ENCODE results near the gene CBLB.
"Not testable (repeated sequence)": the region's sequence is repeated elsewhere in the genome, so short reads cannot be mapped to it uniquely, and the experiment has no call there.

CBLB gene

DNA sequence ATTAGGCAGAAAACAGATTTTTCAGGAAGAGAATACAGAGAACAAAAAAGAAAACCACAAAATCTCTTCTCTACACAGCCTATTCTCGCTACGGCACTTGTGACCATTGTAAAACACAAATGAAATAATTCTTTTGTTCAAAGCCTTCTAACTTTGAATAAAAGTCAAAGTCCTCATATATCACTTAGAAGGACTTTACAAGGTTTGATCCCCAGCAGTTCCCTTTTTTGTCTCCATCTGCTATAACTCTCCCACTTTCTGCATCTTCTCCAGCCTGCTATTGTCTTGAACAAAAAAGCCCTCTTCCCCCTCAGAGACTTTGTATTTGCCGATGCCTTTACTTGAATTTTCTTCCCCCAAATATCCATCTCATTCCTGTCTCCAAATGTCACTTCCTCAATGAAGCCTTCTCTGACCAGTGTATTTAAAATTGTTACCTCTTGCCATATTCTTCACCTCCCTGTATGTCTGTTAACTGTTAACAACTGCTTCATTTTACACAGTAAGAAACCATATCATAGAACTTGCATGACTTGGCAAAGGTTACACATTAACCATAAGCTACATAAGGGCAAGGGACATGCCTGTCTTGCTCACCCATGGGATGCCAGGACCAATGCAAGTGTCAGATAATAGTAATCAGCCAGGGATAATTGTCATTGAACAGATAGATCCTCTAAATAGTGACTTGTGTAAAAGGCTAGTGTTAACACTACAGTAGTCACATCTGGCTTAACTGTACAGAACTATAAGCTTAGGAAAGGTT is 122.4 kb downstream of the CBLB start:
- DNase-seq = no peak

DNA sequence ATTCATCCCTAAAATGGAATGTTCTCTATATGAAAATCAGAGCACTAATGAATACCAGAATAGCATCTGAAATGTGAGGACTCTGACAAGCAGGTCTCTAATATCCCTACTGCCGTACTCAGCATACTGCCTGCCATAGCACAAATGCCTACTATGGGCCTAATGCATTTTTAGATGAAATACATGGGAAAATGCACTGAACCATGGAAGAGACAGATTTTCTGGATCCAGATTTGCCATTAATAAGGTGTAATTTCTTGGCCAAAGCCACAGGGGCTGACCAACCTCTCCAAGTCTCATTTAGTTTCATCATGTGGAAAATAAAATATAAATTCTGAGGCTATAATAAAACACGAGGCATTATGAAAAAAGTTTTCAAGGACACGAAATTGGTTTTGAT is 123.8 kb downstream of the CBLB start:
- no peak for DNase-seq

DNA sequence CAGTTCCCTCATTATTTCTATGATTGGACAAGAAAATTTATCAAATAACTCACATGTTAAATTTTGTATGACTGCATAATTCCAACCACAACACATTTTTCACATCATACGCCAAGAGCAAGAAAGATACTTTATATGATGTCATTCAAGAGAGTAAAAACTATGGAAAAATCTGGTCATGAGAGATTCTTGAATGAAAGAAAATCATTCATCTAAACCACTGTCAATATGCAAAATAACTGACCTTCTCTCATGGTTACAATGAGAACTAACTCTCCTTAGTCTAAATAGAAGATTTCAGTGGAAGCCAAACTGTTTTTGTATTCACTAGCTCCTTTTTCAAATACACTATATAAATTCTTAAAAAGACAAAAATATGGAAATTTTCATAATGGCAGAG is 124.6 kb downstream of the CBLB start:
- DNase-seq = no peak

DNA sequence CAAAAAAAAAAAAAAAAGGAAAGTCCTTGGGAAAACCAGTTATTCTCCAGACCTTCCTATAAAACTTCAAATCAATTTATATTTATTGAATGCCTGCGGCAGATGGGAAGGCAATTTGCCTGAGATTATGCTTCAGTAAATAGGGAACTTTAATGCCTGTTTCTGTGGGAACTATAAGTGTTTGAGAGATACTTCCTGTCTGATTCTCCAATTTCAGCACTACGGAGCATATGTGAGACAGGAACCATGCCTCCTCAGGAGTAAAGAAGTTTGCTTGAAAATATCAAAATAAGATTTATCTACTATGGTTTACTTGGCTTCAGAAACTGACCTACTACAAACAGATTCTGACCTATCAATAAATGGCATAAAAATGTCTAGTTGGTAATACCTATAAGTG is 135.5 kb downstream of the CBLB start:
- DNase-seq = no peak

DNA sequence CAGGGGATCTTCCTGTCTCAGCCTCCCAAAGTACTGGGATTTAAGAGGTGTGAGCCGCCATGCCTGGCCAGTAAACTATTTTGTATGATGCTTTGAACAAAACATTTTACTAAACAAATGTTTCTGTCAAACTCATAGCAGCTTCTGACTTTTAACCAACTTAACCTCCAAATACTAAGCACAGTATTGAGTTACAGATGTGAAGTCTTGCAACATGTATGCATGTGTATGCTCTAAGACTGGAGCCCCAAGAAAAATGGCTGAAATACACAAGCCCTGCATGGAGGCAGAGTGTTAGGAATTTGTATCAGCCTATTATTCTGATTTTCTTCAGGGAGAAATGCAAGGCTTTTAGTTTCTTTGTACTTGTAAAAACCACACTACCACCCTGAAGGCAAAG is 137.1 kb downstream of the CBLB start:
- no peak for DNase-seq

DNA sequence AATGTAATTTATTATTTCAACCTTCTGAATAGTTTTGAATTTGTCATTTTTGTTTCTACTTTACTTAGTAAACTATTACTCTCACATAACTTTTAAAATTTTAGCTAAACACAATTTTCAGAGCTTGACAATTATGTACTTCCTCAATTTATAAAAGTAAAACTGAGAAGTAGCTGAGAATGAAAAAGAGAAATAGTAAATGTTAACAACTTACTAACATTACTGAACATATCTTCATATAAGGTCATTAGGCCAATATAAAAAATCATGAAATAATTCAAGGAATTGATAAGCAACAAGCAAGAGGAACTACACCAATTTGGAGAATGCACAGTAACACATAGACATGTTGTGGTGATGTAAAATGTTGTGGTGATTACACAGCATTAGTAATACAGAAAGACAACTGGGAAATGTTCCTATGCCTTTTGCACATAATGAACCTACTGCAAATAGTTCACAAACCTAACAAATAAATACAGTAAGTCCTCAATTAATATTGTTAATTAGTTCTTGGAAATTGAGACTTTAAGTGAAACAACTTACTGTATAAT is 137.9 kb downstream of the CBLB start:
- DNase-seq = no peak

DNA sequence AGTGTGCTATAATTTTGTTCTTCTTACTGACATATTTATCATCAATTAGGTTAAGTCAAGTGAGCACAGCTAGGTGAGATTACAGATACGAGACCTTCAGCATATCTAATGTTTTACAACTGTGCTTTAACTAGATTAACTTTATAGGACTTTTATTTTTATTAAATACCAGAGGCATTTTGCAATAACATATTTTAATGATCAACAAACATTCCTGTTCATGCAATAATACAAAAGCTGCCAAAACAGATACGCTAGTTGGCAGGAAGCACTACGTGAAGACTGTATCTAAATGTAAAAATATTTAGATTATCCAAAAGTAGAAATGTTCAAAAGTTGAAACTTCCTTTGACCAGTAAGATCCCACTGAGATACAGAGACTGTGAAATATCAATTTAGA is 139.1 kb downstream of the CBLB start:
- no peak for DNase-seq

DNA sequence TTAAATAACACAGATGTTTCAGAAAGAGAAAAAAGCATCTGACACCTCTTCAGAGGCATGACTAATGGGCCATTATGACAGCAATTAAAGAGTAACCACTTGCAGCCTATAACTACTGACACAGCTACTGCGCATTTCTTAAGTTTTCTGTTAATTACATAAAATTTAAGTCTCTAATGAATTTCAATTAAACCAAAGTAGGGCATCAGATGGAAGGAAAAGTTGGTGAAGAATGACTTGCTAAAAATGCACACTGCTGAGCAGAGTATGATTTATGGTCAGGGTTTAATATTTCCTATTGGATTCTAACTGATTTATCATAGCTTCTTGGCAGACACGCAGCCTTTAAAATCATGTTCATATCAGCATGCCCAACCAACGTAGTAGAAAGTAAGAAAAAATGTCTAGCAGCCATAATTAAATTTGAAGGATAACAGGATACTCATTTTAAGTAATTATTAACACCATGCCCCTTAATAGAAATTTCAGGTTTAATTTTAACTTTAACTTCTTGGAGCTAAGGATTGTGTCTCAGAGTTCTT is 140.0 kb downstream of the CBLB start:
- DNase-seq = no peak

DNA sequence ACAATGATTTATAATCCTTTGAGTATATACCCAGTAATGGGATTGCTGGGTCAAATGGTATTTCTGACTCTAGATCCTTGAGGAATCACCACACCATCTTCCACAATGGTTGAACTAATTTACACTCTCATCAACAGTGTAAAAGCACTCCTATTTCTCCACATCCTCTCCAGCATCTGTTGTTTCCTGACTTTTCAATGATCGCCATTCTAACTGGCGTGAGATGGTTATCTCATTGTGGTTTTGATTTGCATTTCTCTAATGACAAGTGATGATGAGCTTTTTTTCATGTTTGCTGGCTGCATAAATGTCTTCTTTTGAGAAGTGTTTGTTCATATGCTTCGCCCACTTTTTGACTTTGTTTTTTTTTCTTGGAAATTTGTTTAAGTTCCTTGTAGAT is 141.8 kb downstream of the CBLB start:
- not testable (repeated sequence) for DNase-seq

DNA sequence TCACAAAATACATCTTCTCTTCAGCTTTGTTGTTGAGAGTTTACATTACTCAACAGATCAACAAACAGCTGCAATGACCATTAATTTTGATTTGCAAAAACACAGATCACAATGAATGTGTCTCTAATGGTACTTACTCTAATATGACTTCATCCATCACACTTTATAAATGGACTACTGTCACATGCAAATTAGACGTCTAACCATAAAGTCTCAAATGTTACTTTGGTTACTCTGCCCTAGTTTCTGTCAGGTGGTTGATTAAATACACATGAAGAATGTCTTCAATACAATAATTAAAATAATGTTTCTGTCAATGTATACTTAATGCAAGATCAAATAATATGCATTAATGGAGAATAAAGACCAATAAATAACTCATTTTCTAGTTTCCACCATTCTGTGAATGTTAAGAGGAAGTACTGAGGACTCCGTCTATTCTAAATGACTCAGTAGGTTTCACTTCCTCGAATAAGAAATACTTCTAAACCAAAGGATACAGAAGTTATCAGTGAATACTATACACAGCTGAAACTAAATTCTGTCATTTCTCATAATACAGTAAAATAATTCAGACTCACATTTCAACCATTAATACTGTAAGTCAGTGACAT is 145.8 kb downstream of the CBLB start:
- no peak for DNase-seq

DNA sequence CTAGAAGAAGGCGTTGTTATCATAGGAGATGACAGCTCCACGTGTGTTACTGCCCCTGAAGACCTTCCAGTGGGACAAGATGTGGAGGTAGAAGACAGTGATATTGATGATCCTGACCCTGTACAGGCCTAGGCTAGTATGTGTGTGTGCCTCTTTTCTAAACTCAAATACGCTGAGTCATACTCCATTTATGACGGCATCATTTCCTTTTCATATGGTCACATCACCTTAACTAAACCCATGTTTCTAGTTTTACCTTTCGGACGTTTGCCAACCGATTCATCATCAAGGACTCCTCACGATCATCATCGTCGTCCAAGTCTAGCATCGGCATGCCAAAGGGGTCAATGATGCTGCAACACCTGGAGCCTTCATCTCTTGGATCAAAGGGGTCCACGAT is 149.0 kb downstream of the CBLB start:
- no peak for DNase-seq

DNA sequence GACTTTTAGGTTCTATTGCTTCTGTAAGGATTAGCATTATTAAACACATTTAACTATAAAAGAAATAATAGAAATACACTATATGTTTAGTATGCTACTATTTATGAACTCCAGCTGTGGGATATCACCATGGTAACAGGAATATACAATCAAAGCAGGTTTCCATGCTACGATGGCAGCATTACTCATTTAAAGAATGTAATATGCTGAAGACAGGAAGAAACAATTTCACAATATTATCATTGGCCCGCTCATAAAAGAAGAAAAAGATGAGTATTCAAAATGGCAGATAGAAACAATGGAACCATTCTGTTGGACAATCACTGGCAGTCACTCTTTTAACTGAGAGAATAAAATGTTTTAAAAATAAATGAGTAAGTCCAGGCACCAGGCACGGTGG is 153.4 kb downstream of the CBLB start:
- no peak for DNase-seq

DNA sequence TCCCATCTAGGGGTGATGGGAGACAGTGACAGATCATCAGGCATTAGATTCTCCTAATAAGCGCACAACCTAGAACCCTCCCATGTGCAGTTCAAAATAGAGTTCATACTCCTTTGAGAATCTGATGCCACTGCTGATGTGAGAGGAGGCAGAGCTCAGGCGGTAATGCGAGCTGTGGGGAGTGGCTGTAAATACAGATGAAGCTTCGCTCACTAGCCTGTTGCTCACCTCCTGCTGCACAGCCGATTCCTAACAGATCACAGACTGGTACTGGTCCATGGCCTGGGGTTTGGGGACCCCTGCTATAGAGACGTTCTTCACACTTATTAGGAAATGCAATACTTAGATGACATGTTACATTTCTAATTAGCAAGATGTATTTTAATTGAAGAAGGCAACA is 154.4 kb downstream of the CBLB start:
- DNase-seq = no peak

DNA sequence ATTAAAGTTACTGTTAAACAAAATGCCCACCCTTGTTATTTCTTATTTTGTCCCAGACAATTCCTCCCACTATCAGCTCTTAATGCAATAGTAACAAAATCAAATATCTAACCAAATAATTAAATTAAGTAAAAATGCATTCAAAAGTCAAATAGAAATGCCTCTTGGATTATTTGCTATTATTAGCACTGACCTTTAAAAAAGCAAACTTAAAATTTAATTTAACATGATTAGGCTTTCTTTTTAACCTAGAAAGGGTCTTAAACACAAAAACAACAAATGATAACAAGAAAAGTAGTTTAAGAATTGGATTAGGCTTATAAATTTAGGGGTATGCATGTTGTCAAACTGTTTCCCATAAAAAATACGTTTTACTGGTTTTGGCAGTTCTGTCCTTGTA is 159.8 kb downstream of the CBLB start:
- no peak for DNase-seq

DNA sequence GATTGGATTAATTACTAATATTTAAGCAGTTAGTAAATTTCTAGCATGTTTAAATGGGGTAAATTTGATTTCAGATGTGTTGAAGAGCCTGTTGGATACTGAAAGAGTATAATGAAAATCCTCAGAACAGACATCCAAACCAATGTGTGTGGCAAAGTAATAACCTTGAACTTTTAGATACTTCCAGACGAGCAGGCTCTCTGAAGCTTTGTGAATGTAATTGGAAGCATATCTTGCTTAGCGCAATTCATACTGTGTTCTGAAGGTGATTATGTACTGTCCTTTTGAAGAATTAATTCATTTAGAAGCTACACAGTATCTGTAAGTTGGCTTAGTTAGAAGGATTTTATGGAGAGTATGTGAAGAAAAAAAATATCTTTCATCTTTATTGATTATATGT is 161.8 kb downstream of the CBLB start:
- no peak for DNase-seq

DNA sequence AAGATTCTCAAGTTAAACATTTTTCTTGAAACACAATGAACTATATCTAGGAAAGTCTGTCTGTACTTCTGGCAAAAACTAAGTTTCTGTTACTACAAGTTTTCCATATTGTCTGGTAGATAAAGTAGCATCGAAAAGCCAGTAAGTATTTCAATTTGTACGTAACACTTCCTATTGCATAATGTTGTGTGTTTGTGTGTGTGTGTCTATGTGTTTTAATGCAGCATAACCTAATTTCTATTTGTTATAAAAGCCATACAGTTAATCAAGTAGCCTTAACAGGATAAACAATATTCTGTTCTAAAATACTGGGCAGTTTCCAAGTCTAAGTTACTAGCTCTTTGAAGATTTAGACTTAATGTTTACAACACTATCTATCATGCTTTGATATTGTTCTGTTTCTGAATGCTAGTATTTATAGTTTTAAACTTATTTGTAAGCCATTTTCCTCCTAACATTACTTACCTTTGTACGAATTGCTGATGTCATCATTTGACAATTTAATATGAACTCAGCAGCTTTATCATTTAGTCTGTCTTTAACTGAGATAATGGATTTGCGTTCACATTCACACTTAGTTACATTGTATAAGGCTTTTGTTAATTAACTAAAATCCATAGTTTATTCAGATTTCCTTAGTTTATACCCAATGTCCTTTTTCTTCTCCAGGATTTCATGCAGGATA is 163.9 kb downstream of the CBLB start:
- no peak for DNase-seq

DNA sequence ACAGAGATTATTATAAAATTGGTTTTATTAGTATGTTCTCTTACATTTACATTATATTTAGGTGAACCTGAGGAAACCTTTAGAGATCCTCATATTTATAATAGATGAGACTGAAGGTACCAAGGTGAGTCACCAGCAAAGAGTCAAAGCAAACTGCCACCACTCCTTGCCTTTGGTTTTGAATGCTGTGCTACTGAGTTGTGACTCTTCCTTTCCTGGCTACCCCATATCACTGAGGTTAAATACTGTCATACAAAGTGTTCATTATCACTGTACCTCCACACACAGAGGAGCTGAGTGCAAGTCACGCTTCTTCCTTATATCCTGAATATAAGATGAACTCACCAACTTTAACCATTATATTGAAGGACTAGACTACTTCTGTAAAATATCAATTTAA is 168.2 kb downstream of the CBLB start:
- no peak for DNase-seq

DNA sequence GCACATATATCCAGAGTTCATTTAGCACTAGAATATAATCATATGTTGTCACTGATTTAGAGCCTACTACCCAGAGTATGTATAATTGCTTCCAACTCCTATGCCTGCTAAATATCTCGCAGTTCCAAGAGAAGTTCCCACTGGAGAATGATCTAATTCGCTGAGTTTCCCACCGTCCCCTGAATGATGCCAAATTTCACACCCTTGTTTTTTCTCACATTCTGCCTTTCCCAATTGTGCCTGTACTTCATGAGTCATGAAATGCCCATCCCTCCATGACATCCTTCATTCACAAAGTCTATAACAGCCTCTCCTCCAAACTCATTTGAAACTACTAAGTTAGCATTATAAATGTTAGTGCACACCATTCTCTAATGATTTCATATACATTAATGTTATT is 177.2 kb downstream of the CBLB start:
- no peak for DNase-seq

DNA sequence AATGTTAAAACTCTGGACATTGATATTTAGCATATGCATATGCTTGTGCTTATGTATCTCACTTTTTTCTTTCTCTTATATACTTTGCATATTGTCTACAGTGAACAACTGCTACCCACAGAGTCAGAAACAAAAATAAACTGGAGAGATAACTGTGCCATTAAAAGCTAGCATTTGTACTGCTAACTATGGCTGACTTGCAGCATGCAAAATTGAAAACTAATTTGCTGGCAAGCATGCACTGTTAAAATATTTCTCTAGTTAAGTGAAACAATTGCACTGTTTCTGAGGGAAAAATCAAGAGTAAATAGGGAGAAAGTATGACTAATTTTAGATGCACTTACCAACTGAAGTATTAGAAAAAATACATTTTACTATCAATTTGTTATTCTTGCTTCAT is 177.8 kb downstream of the CBLB start:
- DNase-seq = no peak

DNA sequence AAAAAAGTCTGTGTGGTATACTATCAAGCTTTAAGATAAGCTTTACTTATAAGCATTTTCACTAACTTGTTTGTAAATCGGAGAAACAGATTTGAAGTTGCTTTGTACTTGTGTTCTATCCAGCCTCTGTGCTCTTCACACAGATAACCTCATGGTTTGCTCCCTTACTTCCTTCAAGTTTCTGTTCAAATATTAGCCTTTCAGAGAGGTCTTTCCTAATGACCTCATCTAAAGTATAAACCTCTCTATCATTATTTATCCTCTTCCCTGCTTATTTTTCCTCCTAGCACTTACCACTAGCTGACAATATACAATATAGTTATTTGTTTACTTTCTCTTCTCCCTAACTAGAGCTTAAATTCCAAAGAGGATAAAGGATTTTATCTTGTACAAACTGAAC is 180.0 kb downstream of the CBLB start:
- no peak for DNase-seq

DNA sequence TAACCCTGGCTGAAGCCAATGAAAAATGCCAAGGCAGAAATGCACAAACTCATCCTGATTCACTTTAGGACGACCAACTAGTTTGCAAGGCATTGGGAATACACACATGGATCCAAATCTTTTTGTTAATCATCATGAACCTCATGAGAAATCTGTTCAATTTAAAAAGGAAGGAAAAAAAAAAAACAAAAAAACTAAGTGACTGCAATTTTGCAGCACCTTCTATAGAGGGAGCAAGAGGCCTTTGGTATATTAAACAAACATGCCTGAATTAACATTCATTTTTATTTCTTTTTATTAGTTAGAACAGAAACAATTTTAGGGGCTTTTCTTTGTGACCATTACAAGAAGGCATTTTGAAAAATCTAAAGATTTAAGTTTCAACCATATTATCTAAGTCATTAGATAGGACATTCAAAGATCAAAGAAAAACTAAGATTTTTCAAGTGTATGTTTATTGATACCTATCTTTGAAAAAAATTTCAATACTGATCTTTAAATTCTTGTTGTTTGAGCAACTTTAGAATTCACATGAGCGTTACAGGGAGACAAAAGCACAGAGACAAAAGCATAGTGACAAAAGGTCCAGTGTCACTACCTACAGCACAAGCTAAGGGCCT is 182.4 kb downstream of the CBLB start:
- no peak for DNase-seq

DNA sequence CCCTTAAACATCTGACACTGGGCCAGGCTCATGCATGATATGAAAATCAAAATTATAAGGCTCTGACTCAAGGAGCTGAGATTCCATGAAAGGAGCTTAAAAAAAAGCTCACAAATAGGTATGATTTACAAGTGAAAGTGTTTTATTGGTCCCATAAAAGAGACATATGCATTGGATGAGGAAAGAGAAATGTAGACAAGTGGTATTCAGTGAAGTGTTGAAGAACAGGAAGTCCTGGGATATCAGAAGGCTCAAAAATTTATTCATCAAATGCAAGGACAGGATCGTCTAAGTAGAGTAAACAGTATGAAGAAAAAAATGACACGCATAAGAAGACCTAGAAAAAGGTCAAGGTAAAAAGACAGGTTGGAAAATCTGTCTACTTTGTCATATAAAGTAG is 188.9 kb downstream of the CBLB start:
- no peak for DNase-seq

DNA sequence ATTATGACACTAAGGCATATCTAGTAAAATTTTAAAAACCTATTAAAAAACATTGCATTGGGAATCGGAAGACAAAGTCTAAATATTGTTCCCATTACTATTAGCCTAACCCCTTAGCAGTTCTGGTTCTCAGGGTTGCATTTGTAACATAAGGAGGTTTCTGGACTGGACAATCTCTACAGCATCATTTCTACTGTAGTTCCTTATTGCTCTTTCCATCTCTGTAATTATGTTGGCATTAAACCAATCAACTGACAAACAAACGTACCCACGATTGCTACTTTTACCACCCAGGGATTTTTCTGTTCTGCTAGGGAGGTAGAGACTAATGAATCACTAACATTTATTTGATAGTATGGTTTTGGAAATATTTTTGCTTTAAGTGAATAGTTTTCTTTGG is 190.8 kb downstream of the CBLB start:
- DNase-seq = no peak
